Heart right ventricle (tissue), 16 donors: ENCODE results near the gene POC1B. TPM values are rescaled to one million over a fixed set of nuclear protein-coding genes. Genes with fewer than 3 reads are reported as not detected.
A peak's percentile ranks its signal among the peaks of the same experiment; 100 is the strongest.

Experiments
- ATAC-seq, 8 donors: fragments of 200-7000 bp; cut with Tn5 transposase; one replicate each; pipeline ENCODE4 v1.9.1; 2020; ENCODE audit warnings: mild to moderate bottlenecking in 8 of 8, moderate library complexity in 8 of 8, moderate number of reproducible peaks in 1 of 8
- DNase-seq, 2 donors: peaks; one replicate each; pipeline ENCODE4 v3.0.0-alpha.2; 2020
- H3K27ac ChIP-seq, 10 donors: fragments of 200-600 bp; sonication (generic) in 2 of 10; one replicate each; pipeline versions ENCODE4 v1.5.0 to v1.8.0; 2020 to 2022; ENCODE audit warnings: mild to moderate bottlenecking in 3 of 10
- H3K27me3 ChIP-seq, 7 donors: fragments of 200-600 bp; one replicate each; pipeline ENCODE4 v1.8.0; 2021 to 2022; ENCODE audit warnings: mild to moderate bottlenecking in 2 of 7
- H3K36me3 ChIP-seq, 9 donors: fragments of 200-600 bp; sonication (generic) in 1 of 9; one replicate each; pipeline versions ENCODE4 v1.5.0 to v1.8.0; 2020 to 2022; ENCODE audit warnings: mild to moderate bottlenecking in 2 of 9
- H3K4me1 ChIP-seq, 9 donors: fragments of 200-600 bp; sonication (generic) in 1 of 9; one replicate each; pipeline versions ENCODE4 v1.5.0 to v1.8.0; 2020 to 2022; ENCODE audit warnings: mild to moderate bottlenecking in 4 of 9
- H3K4me3 ChIP-seq, 10 donors: fragments of 200-600 bp; sonication (generic) in 2 of 10; one replicate each; pipeline versions ENCODE4 v1.5.0 to v1.8.0; 2020 to 2022; ENCODE audit warnings: mild to moderate bottlenecking in 7 of 10, moderate library complexity in 2 of 10
- H3K9me3 ChIP-seq, 11 donors: fragments of 200-600 bp in 10 of 11; sonication (generic) in 2 of 11; one replicate each; pipeline versions ENCODE4 v1.5.0 to v1.8.0; 2013 to 2022; ENCODE audit warnings: mild to moderate bottlenecking in 2 of 11, control low read depth in 1 of 11, moderate library complexity in 1 of 11
- WGBS, 2 donors: extraction: QIAGEN DNeasy Blood & Tissue Kit; methylation state at CpG; one replicate each; pipeline ENCODE4 v1.1.7; 2013; ENCODE audit warnings: inconsistent platforms in 1 of 2; 5-methylcytosine and 5-hydroxymethylcytosine counted together
- intact Hi-C, 10 donors: fragments of 100-400 bp; cut with DNase I; formaldehyde crosslinking; loops; one replicate each; pipeline versions ENCODE4 v1.11.1 to v1.14.2; 2022
- polyA plus RNA-seq, 2 donors: library from polyadenylated mRNA; stranded (reverse); fragments of 200-250 nt; gene quantifications; one replicate each; pipeline ENCODE4 v1.2.3, GENCODE V29; 2013
- total RNA-seq, 10 donors: library from RNA; stranded (reverse); fragmentation: NEBNext Ultra II Directional in 3 of 10; extraction: Animal tissue kit (Norgen Biotek cat#: 25700) in 3 of 10; gene quantifications; one replicate each; pipeline versions ENCODE4 v1.2.1 to v1.2.4, GENCODE V29; 2021 to 2023
- TF ChIP-seq, protein P1 (sequence below), 9 donors: fragments of 200-600 bp; sonication (generic) in 2 of 9; IDR thresholded peaks; one replicate each; pipeline versions ENCODE4 v1.5.0 to v1.8.0; 2021 to 2022; ENCODE audit warnings: antibody characterized with exemption in 9 of 9, mild to moderate bottlenecking in 5 of 9, moderate library complexity in 1 of 9
- donor health status: Arrhythmogenic right ventricular cardiomyopathy.
- donor health status: ischemic (EF 13 %, LVEDD 7.1; RV severe dilation, severe dysfunction).
- donor health status: healthy with polysubstance abuse.
- donor health status: DM: no; HTN: yes; CAD: no.
- donor health status: DM: no; HTN: no; CAD: no.
- donor health status: ischemic (EF 25% LVEDD 6.9; RV normal size, moderate dysfunction).
- donor health status: ischemic (EF 25% LVEDD 5.7; RV mildly dilated, moderate dysfunction).
- donor health status: healthy.
- donor health status: DM: yes; HTN: yes; CAD: no.
- donor health status: Ischemic cardiomyopathy.
- donor health status: ischemic (EF 35%, LVEDD 5.7; RV mildly dilated, moderate dysfunction).
- donor health status: nonischemic (EF 11% LVEDD 7.7; RV severe dilation, severe dysfunction).
- donor health status: DM: yes; HTN: yes; CAD: no.
- donor health status: PGD.
- donor health status: ischemic (EF 29% LVEDD 5.4; RV normal size, mild dysfunction).
- donor health status: nonischemic (EF 23%, LVEDD 6.1; RV moderate dilation, normal function).

Gene POC1B
- total and polyA plus RNA-seq, 12 donors: 4.8 to 10.4 (median 8.0) TPM

DNA sequence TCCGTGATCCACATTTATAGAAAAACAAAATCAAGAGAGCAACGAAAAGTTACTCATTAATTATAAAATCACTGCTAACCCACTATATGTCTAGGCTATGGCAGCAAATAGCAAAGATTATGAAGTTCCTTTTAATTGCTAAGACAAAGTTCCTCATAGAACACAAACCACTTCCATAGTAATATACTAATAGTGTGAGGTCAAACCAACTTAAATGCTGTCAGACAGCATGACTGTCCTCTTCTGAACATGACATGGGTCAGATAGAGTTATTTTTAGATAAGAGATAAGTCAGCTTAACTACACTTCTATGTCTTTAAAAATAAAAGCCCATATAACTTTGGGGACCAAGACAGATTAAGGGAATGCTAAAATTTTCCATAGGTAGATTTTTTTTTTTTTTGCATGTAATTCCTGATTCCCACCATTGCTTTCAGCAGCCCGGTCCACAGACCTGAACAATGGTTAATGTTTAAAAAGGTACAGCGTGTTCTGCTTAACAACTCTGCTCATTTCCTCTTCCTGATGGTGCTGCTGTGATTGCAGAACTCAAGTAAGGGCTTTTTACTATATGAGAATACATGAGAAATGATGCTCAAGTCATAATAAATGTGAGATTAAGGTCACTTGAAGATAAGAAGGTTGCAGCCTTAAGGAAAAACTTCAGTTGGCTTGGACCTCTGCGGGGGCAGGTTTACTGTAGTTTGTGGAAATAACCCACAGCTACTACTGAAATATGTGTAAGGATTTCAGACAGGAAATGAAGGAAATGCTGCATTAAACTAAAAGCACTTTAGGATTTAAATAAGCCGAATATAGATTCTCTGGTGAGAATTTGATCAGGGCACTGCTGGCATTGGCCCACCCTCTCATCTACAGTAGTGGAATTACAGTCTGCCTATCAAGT, 135.8 kb downstream of the POC1B start:
- 44 to 46% methylated on average over 6 of the region's 6 CpGs for WGBS, 2 donors
- H3K36me3 ChIP-seq: no peaks in the 10 kb centered on the region
- TF ChIP-seq, protein P1, sequence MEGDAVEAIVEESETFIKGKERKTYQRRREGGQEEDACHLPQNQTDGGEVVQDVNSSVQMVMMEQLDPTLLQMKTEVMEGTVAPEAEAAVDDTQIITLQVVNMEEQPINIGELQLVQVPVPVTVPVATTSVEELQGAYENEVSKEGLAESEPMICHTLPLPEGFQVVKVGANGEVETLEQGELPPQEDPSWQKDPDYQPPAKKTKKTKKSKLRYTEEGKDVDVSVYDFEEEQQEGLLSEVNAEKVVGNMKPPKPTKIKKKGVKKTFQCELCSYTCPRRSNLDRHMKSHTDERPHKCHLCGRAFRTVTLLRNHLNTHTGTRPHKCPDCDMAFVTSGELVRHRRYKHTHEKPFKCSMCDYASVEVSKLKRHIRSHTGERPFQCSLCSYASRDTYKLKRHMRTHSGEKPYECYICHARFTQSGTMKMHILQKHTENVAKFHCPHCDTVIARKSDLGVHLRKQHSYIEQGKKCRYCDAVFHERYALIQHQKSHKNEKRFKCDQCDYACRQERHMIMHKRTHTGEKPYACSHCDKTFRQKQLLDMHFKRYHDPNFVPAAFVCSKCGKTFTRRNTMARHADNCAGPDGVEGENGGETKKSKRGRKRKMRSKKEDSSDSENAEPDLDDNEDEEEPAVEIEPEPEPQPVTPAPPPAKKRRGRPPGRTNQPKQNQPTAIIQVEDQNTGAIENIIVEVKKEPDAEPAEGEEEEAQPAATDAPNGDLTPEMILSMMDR (IDR thresholded peaks at IDR 0.05): no peak
- H3K27me3 ChIP-seq: no peaks in the 10 kb centered on the region
- DNase-seq (no peak), ATAC-seq (peak; percentile 46 to 94 (median 84))
- peaks cover 3 to 62% (median 36%) of the 10 kb centered on the region in 9 donors for H3K4me1 ChIP-seq
- H3K4me3 ChIP-seq: no peak overlapping the region
- intact Hi-C loops: loop anchor here in 4 of 10 donors (5.0 to 10.0 kb wide), 3 partner anchors 38 to 65 kb away; partner anchors contain the start of gene DUSP6 (in 3 of the 4)
- H3K9me3 ChIP-seq: no peaks in the 10 kb centered on the region
- H3K27ac ChIP-seq: peak overlapping the region; percentile 32 to 79 (median 60)

GRCh38 chr12:89386138-89386537, 139.7 kb downstream of the POC1B start:
- WGBS, 2 donors: 63 to 70% methylated on average over 3 of the region's 3 CpGs
- intact Hi-C loops: loop anchor here in 2 of 10 donors (5.0 to 10.0 kb wide), 2 partner anchors 34 to 69 kb away; partner anchors contain the start of gene DUSP6 (in 1 of the 2)
- no peak overlapping the region for H3K4me3 ChIP-seq
- H3K36me3 ChIP-seq: no peaks in the 10 kb centered on the region
- H3K9me3 ChIP-seq: no peaks in the 10 kb centered on the region
- H3K27ac ChIP-seq: no peak overlapping the region
- ATAC-seq (no peak), DNase-seq (no peak)
- TF ChIP-seq, protein P1 (IDR thresholded peaks at IDR 0.05): no peak
- peaks cover 5 to 69% (median 54%) of the 10 kb centered on the region in 9 donors for H3K4me1 ChIP-seq
- H3K27me3 ChIP-seq: no peaks in the 10 kb centered on the region

DNA sequence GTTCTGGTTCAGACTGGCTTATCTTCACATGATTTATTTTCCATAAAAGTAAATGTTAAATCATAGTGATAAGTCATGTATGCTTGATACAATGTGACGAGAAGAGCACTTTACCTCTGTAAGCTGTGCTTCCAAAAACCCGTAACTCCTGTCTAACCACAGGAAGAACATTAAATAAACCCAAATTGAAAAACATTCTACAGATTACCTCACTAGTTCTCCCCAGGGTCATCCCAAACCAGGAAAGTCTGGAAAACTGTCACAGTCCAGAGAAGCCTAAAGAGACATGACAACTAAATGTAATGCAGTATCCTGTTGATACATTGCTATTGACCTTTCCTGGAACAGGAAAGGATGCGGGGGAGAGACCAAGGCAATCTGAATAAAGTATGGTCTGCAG, 141.0 kb downstream of the POC1B start:
- Histone ChIP-seq H3K9me3 (no peaks in the 10 kb centered on the region), H3K4me3 (no peak overlapping the region), H3K27me3 (no peaks in the 10 kb centered on the region), H3K27ac (peak overlapping the region in 9 of 10 donors; percentile 34 to 82 (median 66)), H3K4me1 (peaks cover 2 to 57% (median 41%) of the 10 kb centered on the region in 9 donors), H3K36me3 (no peaks in the 10 kb centered on the region)
- TF ChIP-seq, protein P1 (IDR thresholded peaks at IDR 0.05): no peak
- no peak for DNase-seq
- intact Hi-C loops: loop anchor here in 3 of 10 donors (5.0 to 10.0 kb wide), 3 partner anchors 33 to 70 kb away; partner anchors contain the start of gene DUSP6 (in 1 of the 3)
- WGBS, 2 donors: 53 to 55% methylated on average over 3 of the region's 3 CpGs
- ATAC-seq: peak in 1 of 8 donors; percentile 36

DNA sequence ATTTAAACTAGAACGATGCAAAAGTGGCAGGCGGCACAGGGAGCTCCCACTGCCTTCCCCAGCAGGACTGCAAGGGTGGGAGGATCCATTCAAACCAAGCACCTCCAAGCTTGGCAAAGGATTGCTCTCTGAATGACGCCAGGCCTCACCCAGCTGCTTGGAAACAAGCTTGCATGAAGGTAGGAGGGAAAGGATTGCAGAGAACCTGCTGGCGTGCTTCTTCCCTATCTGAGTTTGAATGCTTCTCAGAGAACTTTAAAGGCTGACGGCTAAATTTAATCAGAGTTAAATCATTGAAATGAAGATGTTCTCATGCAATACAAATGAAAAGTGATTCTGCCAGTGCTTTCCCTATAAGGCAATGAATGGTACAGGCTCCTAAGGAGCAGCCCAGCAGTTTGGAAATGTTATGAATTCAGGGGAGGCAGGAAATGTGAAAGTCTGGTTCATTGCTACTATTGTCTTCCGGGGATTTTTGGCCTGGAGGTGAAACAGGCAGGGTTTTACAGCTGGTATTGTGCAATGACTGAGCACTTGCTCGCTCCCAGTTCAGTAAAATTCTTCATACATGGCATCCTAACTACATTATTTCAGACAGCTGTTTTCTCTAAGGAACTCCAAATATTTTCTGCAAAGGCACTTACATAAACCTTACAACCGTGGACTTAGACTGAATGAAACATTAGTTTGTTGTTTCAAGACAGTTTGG, 141.6 kb downstream of the POC1B start:
- WGBS, 2 donors: 29 to 31% methylated on average over 8 of the region's 8 CpGs
- Histone ChIP-seq H3K4me1 (peaks cover 2 to 57% (median 38%) of the 10 kb centered on the region in 9 donors), H3K27ac (peak overlapping the region; percentile 17 to 82 (median 62)), H3K27me3 (no peaks in the 10 kb centered on the region), H3K4me3 (peak overlapping the region in 2 of 10 donors; percentile 5 to 11), H3K36me3 (no peaks in the 10 kb centered on the region), H3K9me3 (no peaks in the 10 kb centered on the region)
- TF ChIP-seq, protein P1 (IDR thresholded peaks at IDR 0.05): no peak
- DNase-seq (peak; percentile 28 to 46), ATAC-seq (peak; percentile 74 to 84 (median 79))
- intact Hi-C loops: loop anchor here in 2 of 10 donors (5.0 to 10.0 kb wide), 2 partner anchors 68 to 71 kb away; no protein-coding TSS in a partner anchor
